Esophagus squamous epithelium (tissue), 4 donors: ENCODE results near the gene PPP2R5A.

ENCODE experiments used
- POLR2A ChIP-seq, 4 donors: fragments of 450-650 bp; IDR thresholded peaks; one replicate each; pipeline ENCODE4 v1.6.1; 2017; ENCODE audit warnings: antibody characterized with exemption in 4 of 4, mild to moderate bottlenecking in 4 of 4, moderate library complexity in 3 of 4
- TF ChIP-seq, protein P1 (sequence below), 6 experiments: fragments of 450-650 bp in 4 of 6; fragments of 200-600 bp in 2 of 6; sonication (generic) in 2 of 6; IDR thresholded peaks; one replicate each; pipeline ENCODE4 v1.5.1; 2016 to 2019; ENCODE audit warnings: antibody characterized with exemption in 6 of 6, mild to moderate bottlenecking in 4 of 6, moderate library complexity in 4 of 6

DNA sequence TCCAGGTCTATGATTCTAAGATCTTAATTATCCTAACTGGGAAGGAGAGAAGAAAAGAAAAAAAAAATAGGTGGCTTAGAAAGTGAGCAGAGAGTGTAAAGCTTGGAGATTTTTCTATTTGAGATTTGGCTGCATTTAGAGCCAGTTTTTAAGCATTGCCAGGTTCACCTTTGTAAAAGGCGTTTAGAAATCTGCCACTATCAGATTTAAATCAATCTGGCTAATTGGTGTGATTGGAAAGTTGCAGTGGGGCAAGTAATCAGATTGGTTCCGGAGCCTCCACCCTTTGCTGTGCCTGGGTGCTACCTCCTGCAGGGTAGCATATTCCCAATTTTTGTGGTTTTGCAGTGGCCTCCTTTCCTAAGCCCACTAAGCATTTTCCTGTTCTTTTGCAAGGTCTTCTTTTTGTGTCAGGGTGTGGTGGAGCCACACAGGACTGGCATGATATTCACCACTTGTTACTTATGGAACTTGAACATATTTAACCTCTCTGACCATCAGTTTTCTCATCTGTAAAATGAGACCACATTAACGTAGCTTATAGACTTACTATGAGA is 48.5 kb upstream of the PPP2R5A start:
- no peak for TF ChIP-seq POLR2A (IDR thresholded peaks at IDR 0.05)
- TF ChIP-seq, protein P1, sequence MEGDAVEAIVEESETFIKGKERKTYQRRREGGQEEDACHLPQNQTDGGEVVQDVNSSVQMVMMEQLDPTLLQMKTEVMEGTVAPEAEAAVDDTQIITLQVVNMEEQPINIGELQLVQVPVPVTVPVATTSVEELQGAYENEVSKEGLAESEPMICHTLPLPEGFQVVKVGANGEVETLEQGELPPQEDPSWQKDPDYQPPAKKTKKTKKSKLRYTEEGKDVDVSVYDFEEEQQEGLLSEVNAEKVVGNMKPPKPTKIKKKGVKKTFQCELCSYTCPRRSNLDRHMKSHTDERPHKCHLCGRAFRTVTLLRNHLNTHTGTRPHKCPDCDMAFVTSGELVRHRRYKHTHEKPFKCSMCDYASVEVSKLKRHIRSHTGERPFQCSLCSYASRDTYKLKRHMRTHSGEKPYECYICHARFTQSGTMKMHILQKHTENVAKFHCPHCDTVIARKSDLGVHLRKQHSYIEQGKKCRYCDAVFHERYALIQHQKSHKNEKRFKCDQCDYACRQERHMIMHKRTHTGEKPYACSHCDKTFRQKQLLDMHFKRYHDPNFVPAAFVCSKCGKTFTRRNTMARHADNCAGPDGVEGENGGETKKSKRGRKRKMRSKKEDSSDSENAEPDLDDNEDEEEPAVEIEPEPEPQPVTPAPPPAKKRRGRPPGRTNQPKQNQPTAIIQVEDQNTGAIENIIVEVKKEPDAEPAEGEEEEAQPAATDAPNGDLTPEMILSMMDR (IDR thresholded peaks at IDR 0.05), result no peak
